DOHH2 (cell line): ENCODE measurements around the gene SULT1E1.

Source experiments
- H3F3A ChIP-seq: fragments of 200-600 bp; sonication (generic), shearing (Covaris generic); 2 replicates; pipeline ENCODE4 v1.6.0; 2016; ENCODE audit warnings: antibody characterized with exemption, mild to moderate bottlenecking; ENCODE audit not compliant: control insufficient read depth, insufficient read depth
- H3K27ac ChIP-seq: fragments of 200-600 bp; sonication (generic); 2 replicates; pipeline ENCODE4 v1.5.1; 2014; ENCODE audit warnings: low read depth, mild to moderate bottlenecking, low read length, moderate library complexity
- H3K27me3 ChIP-seq: fragments of 200-600 bp; sonication (generic); 2 replicates; pipeline ENCODE4 v1.6.1; 2014; ENCODE audit warnings: mild to moderate bottlenecking, low read length, mixed read lengths; ENCODE audit not compliant: control insufficient read depth
- H3K36me3 ChIP-seq: fragments of 200-600 bp; sonication (generic); 2 replicates; pipeline ENCODE4 v1.6.1; 2014; ENCODE audit warnings: mild to moderate bottlenecking, low read length, moderate library complexity, mixed read lengths; ENCODE audit not compliant: control insufficient read depth
- H3K4me1 ChIP-seq: fragments of 200-600 bp; sonication (generic); 2 replicates; pipeline ENCODE4 v1.6.1; 2014; ENCODE audit warnings: mild to moderate bottlenecking, low read length, mixed read lengths; ENCODE audit not compliant: control insufficient read depth
- H3K4me2 ChIP-seq: fragments of 200-600 bp; sonication (generic); 2 replicates; pipeline ENCODE4 v1.6.0; 2014; ENCODE audit warnings: mild to moderate bottlenecking, low read length, moderate library complexity
- H3K4me3 ChIP-seq: fragments of 200-600 bp; sonication (generic); 2 replicates; pipeline ENCODE4 v1.5.1; 2014; ENCODE audit warnings: mild to moderate bottlenecking, low read length, mixed read lengths
- H3K79me2 ChIP-seq: fragments of 200-600 bp; sonication (generic); 2 replicates; pipeline ENCODE4 v1.6.1; 2014; ENCODE audit warnings: mild to moderate bottlenecking, low read length, mixed read lengths; ENCODE audit not compliant: control insufficient read depth
- H3K9me2 ChIP-seq: fragments of 200-600 bp; sonication (generic); replicated peaks from 2 replicates; pipeline ENCODE4 v1.6.1; 2014; ENCODE audit warnings: mild to moderate bottlenecking, low read length, mixed read lengths; ENCODE audit not compliant: control insufficient read depth
- H3K9me3 ChIP-seq: fragments of 200-600 bp; sonication (generic); 2 replicates; pipeline ENCODE4 v1.6.1; 2014; ENCODE audit warnings: antibody characterized with exemption, low read length, mixed read lengths; ENCODE audit not compliant: control insufficient read depth, insufficient read depth
- H4K20me1 ChIP-seq: fragments of 200-600 bp; sonication (generic); 2 replicates; pipeline ENCODE4 v1.6.0; 2014; ENCODE audit warnings: low read depth, mild to moderate bottlenecking, antibody characterized with exemption, low read length, moderate library complexity; ENCODE audit not compliant: control insufficient read depth, insufficient read depth
- EZH2phosphoT487 ChIP-seq: fragments of 200-600 bp; sonication (generic); IDR thresholded peaks from 2 replicates; pipeline ENCODE4 v1.6.1; 2017; ENCODE audit warnings: borderline replicate concordance, mild to moderate bottlenecking, antibody characterized with exemption, low read length, moderate library complexity, mixed read lengths
- TF ChIP-seq, protein P1 (sequence below): fragments of 200-600 bp; sonication (generic); IDR thresholded peaks from one replicate; pipeline ENCODE4 v1.5.1; 2014; ENCODE audit warnings: antibody characterized with exemption, mild to moderate bottlenecking, low read depth, low read length; ENCODE audit not compliant: poor library complexity, severe bottlenecking

The SULT1E1 gene

DNA sequence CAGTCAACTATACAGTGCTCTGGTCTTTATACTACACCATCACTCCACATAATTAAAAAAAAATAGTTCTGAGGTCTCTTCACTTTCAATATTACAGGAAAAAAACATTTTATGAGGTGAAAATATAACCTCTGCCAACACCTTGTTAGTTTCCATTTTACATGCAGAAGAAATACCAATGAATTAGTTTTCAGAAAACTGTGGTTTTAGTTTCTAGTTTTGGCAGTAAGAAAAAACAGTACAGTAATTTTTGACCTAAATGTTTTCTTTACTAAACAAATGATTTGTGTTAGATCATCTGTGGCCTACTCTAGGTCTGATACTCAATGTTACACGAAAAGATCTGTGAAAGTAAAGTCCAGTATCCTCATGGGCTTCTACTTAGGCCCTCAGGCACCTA, 10.0 kb downstream of the SULT1E1 start:
- Histone ChIP-seq H4K20me1 (no peaks in the 10 kb centered on the region), H3F3A (no peaks in the 10 kb centered on the region), H3K9me2 (no peaks in the 10 kb centered on the region), H3K36me3 (no peaks in the 10 kb centered on the region), H3K4me2 (no peak overlapping the region), H3K79me2 (no peaks in the 10 kb centered on the region), H3K9me3 (no peaks in the 10 kb centered on the region), H3K4me3 (no peak overlapping the region), H3K27ac (no peak overlapping the region), H3K27me3 (no peaks in the 10 kb centered on the region), H3K4me1 (no peaks in the 10 kb centered on the region)
- TF ChIP-seq EZH2phosphoT487, result no peak
- TF ChIP-seq, protein P1, sequence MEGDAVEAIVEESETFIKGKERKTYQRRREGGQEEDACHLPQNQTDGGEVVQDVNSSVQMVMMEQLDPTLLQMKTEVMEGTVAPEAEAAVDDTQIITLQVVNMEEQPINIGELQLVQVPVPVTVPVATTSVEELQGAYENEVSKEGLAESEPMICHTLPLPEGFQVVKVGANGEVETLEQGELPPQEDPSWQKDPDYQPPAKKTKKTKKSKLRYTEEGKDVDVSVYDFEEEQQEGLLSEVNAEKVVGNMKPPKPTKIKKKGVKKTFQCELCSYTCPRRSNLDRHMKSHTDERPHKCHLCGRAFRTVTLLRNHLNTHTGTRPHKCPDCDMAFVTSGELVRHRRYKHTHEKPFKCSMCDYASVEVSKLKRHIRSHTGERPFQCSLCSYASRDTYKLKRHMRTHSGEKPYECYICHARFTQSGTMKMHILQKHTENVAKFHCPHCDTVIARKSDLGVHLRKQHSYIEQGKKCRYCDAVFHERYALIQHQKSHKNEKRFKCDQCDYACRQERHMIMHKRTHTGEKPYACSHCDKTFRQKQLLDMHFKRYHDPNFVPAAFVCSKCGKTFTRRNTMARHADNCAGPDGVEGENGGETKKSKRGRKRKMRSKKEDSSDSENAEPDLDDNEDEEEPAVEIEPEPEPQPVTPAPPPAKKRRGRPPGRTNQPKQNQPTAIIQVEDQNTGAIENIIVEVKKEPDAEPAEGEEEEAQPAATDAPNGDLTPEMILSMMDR, result no peak

DNA sequence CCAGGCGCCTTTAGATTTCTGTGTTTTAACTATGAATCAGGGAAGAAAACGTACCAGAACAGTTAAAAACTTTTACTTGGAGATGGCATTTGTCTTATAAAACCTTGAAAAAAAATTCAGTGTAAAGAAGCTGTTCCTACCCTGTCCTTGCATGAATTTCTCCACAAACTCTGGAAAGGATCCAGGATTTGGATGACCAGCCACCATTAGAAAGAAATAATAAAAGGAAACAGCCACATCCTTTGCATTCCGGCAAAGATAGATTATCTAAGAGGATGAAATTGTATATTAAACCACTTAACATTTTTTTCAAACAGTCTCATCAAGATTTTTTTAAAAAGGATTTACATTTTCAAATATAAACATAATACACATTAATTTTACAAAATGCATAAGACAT, 10.6 kb downstream of the SULT1E1 start:
- Histone ChIP-seq H3K4me1 (no peaks in the 10 kb centered on the region), H3K9me2 (no peaks in the 10 kb centered on the region), H3K27ac (no peak overlapping the region), H3F3A (no peaks in the 10 kb centered on the region), H3K4me3 (no peak overlapping the region), H3K27me3 (no peaks in the 10 kb centered on the region), H3K36me3 (no peaks in the 10 kb centered on the region), H3K9me3 (no peaks in the 10 kb centered on the region), H3K4me2 (no peak overlapping the region), H4K20me1 (no peaks in the 10 kb centered on the region), H3K79me2 (no peaks in the 10 kb centered on the region)
- TF ChIP-seq EZH2phosphoT487, result no peak
- TF ChIP-seq, protein P1, result no peak

GRCh38 chr4:69848028-69848427, 11.9 kb downstream of the SULT1E1 start:
- Histone ChIP-seq H3K36me3 (no peaks in the 10 kb centered on the region), H3K9me3 (no peaks in the 10 kb centered on the region), H4K20me1 (no peaks in the 10 kb centered on the region), H3K4me1 (no peaks in the 10 kb centered on the region), H3K79me2 (no peaks in the 10 kb centered on the region), H3F3A (no peaks in the 10 kb centered on the region), H3K9me2 (no peaks in the 10 kb centered on the region), H3K27me3 (no peaks in the 10 kb centered on the region), H3K4me3 (no peak overlapping the region), H3K4me2 (no peak overlapping the region), H3K27ac (no peak overlapping the region)
- TF ChIP-seq EZH2phosphoT487, result no peak

DNA sequence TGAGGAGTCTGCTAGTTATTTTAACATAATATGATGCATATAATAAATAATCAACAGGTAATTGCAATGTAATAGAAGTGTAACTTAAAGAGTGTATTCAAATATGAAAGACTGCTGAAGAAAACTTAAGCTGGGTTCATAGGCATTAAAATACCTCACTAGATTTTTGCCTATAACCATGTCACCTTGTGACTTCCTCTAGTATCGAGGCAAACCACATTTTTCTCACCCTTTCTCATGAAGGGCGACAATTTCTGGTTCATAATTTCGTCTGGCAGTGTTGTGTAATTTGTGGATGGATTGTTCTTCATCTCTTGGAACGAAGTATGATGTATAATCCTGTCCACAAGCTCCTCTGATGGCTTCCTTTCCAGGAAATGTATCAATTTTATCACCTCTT, 16.0 kb downstream of the SULT1E1 start:
- H3K79me2 ChIP-seq, result no peaks in the 10 kb centered on the region
- TF ChIP-seq, protein P1, result no peak
- TF ChIP-seq EZH2phosphoT487, result no peak
- H3K9me2 ChIP-seq, result no peaks in the 10 kb centered on the region
- H3K36me3 ChIP-seq, result no peaks in the 10 kb centered on the region
- no peaks in the 10 kb centered on the region for H4K20me1 ChIP-seq
- no peaks in the 10 kb centered on the region for H3K4me1 ChIP-seq
- H3K27me3 ChIP-seq, result no peaks in the 10 kb centered on the region
- H3F3A ChIP-seq, result no peaks in the 10 kb centered on the region
- no peak overlapping the region for H3K27ac ChIP-seq
- no peaks in the 10 kb centered on the region for H3K9me3 ChIP-seq
- H3K4me3 ChIP-seq, result no peak overlapping the region
- no peak overlapping the region for H3K4me2 ChIP-seq
